ENCODE measurements around the gene ADAMTS17.

ADAMTS17 gene

DNA sequence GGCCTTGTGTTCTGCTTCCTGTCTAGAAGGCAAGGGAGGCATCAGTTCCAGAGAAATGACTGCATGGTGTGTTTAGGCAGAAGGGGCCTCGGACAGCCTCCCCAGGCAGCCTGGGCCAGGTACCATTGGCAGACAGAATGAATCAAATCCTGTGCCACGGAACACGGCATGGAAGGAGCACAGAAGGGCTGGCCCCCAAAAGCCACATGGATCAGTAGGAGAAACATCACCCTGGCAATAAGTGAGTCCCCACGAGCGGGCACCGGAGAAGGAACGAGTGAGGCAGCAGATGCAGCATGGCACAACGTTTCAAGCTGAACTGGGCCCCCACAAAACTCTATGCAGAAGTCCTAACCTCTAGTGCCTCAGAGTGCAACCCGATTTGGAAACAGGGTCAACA, 223.2 kb downstream of the ADAMTS17 start:
- H3K4me1 ChIP-seq (ENCODE audit: control insufficient read depth, insufficient read depth, low read length), result peaks cover 11% of the 10 kb centered on the region
- no peak overlapping the region for H3K4me3 ChIP-seq (ENCODE audit: low read depth, low read length)
- H3K9ac ChIP-seq (ENCODE audit: low read depth, low read length), result no peak overlapping the region
- H3K27me3 ChIP-seq (ENCODE audit: control insufficient read depth, insufficient read depth, low read length), result no peaks in the 10 kb centered on the region
- no peaks in the 10 kb centered on the region for H3K36me3 ChIP-seq (ENCODE audit: control insufficient read depth, insufficient read depth, low read length)
- peaks cover 7% of the 10 kb centered on the region for H3K9me3 ChIP-seq (ENCODE audit: control insufficient read depth, insufficient read depth, low read length)

DNA sequence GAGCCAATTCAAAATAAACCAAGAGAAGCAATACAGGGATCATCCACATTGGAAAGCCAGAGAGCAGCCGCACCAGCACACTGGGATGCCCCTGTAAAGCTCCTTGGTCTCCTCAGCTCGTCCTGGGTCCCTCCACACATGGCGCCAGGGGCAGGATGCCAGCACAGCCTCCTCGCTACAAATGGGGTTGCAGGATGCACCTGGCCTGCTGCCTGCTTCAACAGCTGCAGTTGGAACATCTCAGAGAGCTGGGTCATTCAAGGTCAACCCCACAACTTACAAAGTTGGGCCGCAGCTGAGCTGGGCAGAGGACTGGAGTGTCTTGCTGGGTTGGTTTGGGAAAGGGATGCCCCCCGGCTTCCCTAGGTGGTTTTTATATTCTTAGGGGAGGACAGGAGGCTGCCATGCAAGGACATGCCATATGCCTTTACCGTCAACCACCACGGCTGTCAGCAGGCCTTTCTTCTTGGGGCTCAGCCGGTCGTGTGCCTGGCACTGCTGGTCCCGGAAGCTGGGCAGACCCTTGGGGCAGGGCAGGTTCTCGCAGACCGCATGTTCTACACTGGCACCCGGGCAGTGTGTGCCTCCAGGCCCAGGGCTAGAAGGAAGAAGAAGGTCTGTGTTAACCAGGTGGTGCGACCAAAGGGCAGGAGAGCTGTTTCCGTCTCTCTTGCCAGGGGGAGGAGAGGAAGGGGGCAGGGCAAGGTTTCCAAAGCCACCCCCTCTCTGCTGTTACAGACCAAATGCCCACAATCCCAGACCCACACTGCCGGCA, 225.2 kb downstream of the ADAMTS17 start:
- no peak overlapping the region for H3K4me3 ChIP-seq (ENCODE audit: low read depth, low read length)
- peaks cover 11% of the 10 kb centered on the region for H3K4me1 ChIP-seq (ENCODE audit: control insufficient read depth, insufficient read depth, low read length)
- no peaks in the 10 kb centered on the region for H3K27me3 ChIP-seq (ENCODE audit: control insufficient read depth, insufficient read depth, low read length)
- no peaks in the 10 kb centered on the region for H3K36me3 ChIP-seq (ENCODE audit: control insufficient read depth, insufficient read depth, low read length)
- H3K9me3 ChIP-seq (ENCODE audit: control insufficient read depth, insufficient read depth, low read length), result peaks cover 5% of the 10 kb centered on the region
- no peak overlapping the region for H3K9ac ChIP-seq (ENCODE audit: low read depth, low read length)

GRCh38 chr15:100115711-100116090, 226.1 kb downstream of the ADAMTS17 start:
- Histone ChIP-seq H3K9ac (ENCODE audit: low read depth, low read length) (no peak overlapping the region), H3K4me3 (ENCODE audit: low read depth, low read length) (no peak overlapping the region), H3K9me3 (ENCODE audit: control insufficient read depth, insufficient read depth, low read length) (no peaks in the 10 kb centered on the region), H3K36me3 (ENCODE audit: control insufficient read depth, insufficient read depth, low read length) (no peaks in the 10 kb centered on the region), H3K4me1 (ENCODE audit: control insufficient read depth, insufficient read depth, low read length) (peaks cover 11% of the 10 kb centered on the region), H3K27me3 (ENCODE audit: control insufficient read depth, insufficient read depth, low read length) (no peaks in the 10 kb centered on the region)

- no peaks in the 10 kb centered on the region for H3K9me3 ChIP-seq (ENCODE audit: control insufficient read depth, insufficient read depth, low read length)
- H3K9ac ChIP-seq (ENCODE audit: low read depth, low read length), result no peak overlapping the region
- no peak overlapping the region for H3K4me3 ChIP-seq (ENCODE audit: low read depth, low read length)
- no peaks in the 10 kb centered on the region for H3K27me3 ChIP-seq (ENCODE audit: control insufficient read depth, insufficient read depth, low read length)
- H3K36me3 ChIP-seq (ENCODE audit: control insufficient read depth, insufficient read depth, low read length), result no peaks in the 10 kb centered on the region
- H3K4me1 ChIP-seq (ENCODE audit: control insufficient read depth, insufficient read depth, low read length), result peaks cover 11% of the 10 kb centered on the region
These were observed 226.6 kb downstream of the ADAMTS17 start for GRCh38 chr15:100115066-100115710.

- no peaks in the 10 kb centered on the region for H3K36me3 ChIP-seq (ENCODE audit: control insufficient read depth, insufficient read depth, low read length)
- no peak overlapping the region for H3K9ac ChIP-seq (ENCODE audit: low read depth, low read length)
- no peaks in the 10 kb centered on the region for H3K27me3 ChIP-seq (ENCODE audit: control insufficient read depth, insufficient read depth, low read length)
- H3K4me1 ChIP-seq (ENCODE audit: control insufficient read depth, insufficient read depth, low read length), result peaks cover 11% of the 10 kb centered on the region
- H3K9me3 ChIP-seq (ENCODE audit: control insufficient read depth, insufficient read depth, low read length), result no peaks in the 10 kb centered on the region
- no peak overlapping the region for H3K4me3 ChIP-seq (ENCODE audit: low read depth, low read length)
These were observed 227.2 kb downstream of the ADAMTS17 start for GRCh38 chr15:100114571-100114970.

DNA sequence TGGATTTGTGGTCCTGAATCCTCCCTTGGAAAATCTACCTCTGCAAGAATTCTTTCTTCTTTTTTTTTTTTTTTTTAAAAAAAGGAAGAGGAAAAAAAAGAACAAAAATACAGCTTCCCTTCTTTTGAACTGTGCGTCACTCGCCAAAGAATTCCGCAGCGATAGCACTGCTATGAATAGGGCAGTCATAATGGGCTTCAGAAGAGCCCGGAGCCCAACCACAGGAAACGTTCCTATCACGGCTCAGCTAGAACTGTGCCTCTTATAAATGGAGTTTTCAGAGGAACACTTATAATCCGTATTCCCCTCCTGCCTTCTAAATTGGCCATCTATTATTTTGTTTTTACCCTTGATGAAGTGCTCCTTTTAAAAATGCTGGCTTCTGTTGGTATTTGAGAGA, 227.7 kb downstream of the ADAMTS17 start:
- no peak overlapping the region for H3K4me3 ChIP-seq (ENCODE audit: low read depth, low read length)

GRCh38 chr15:100113351-100114080, 228.3 kb downstream of the ADAMTS17 start:
- H3K9me3 ChIP-seq (ENCODE audit: control insufficient read depth, insufficient read depth, low read length), result no peaks in the 10 kb centered on the region
- H3K36me3 ChIP-seq (ENCODE audit: control insufficient read depth, insufficient read depth, low read length), result no peaks in the 10 kb centered on the region
- H3K4me3 ChIP-seq (ENCODE audit: low read depth, low read length), result no peak overlapping the region
- H3K9ac ChIP-seq (ENCODE audit: low read depth, low read length), result no peak overlapping the region
- peaks cover 11% of the 10 kb centered on the region for H3K4me1 ChIP-seq (ENCODE audit: control insufficient read depth, insufficient read depth, low read length)
- H3K27me3 ChIP-seq (ENCODE audit: control insufficient read depth, insufficient read depth, low read length), result no peaks in the 10 kb centered on the region

More for the DNA sequence above, 227.7 kb downstream of the ADAMTS17 start:
- Histone ChIP-seq H3K36me3 (ENCODE audit: control insufficient read depth, insufficient read depth, low read length) (no peaks in the 10 kb centered on the region), H3K27me3 (ENCODE audit: control insufficient read depth, insufficient read depth, low read length) (no peaks in the 10 kb centered on the region), H3K9ac (ENCODE audit: low read depth, low read length) (no peak overlapping the region), H3K4me1 (ENCODE audit: control insufficient read depth, insufficient read depth, low read length) (peaks cover 11% of the 10 kb centered on the region), H3K9me3 (ENCODE audit: control insufficient read depth, insufficient read depth, low read length) (no peaks in the 10 kb centered on the region)

GRCh38 chr15:100112636-100113305, 229.0 kb downstream of the ADAMTS17 start:
- no peaks in the 10 kb centered on the region for H3K36me3 ChIP-seq (ENCODE audit: control insufficient read depth, insufficient read depth, low read length)
- no peaks in the 10 kb centered on the region for H3K27me3 ChIP-seq (ENCODE audit: control insufficient read depth, insufficient read depth, low read length)
- H3K9ac ChIP-seq (ENCODE audit: low read depth, low read length), result no peak overlapping the region
- no peaks in the 10 kb centered on the region for H3K9me3 ChIP-seq (ENCODE audit: control insufficient read depth, insufficient read depth, low read length)
- H3K4me3 ChIP-seq (ENCODE audit: low read depth, low read length), result no peak overlapping the region
- peaks cover 11% of the 10 kb centered on the region for H3K4me1 ChIP-seq (ENCODE audit: control insufficient read depth, insufficient read depth, low read length)

GRCh38 chr15:100112061-100112420, 229.7 kb downstream of the ADAMTS17 start:
- Histone ChIP-seq H3K4me1 (ENCODE audit: control insufficient read depth, insufficient read depth, low read length) (peaks cover 11% of the 10 kb centered on the region), H3K36me3 (ENCODE audit: control insufficient read depth, insufficient read depth, low read length) (no peaks in the 10 kb centered on the region), H3K27me3 (ENCODE audit: control insufficient read depth, insufficient read depth, low read length) (no peaks in the 10 kb centered on the region), H3K9ac (ENCODE audit: low read depth, low read length) (no peak overlapping the region), H3K4me3 (ENCODE audit: low read depth, low read length) (no peak overlapping the region), H3K9me3 (ENCODE audit: control insufficient read depth, insufficient read depth, low read length) (no peaks in the 10 kb centered on the region)

DNA sequence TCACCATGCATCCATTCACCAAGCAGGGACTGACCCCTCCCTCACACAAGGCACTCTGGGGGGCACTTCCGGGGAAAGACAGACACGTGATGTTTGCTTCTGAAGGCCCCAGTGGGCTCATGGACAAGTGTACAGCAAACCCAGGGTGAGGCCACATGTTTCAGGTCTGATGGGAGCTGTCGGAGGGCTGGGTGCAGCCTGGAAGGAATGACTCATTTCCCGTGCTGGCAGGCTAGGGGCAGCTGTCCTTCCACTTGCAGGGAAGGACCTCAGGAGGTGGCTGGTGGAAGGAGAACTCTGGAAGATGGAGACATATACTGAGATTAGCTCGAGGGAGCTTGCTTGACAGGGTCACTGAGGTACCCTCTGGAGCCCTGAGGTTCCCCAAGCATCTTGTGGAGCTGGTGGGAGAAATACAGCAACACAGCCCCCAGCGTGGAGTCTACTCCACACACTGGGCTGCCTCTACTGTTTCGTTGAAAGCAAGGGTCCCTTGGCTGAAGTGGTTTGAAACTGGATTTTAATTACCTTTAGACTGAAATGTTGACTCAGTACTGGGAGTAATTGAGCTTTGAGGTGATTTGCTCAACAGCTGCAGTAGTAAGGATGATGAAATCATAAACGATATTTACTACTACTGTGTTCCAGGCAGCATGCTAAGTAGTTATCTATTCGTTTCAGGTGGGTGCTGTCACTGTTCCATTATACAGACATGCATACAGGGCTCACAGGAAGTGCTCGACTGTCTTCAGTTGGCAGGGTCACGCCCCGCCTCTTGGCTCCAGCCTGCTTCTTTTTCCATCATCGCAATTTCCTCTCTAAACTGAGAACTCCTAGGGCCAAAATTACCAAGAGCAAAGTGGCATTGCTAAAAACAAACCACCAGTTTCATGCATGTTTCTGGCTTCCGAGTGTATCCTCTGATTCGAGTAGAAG, 230.4 kb downstream of the ADAMTS17 start:
- Histone ChIP-seq H3K36me3 (ENCODE audit: control insufficient read depth, insufficient read depth, low read length) (no peaks in the 10 kb centered on the region), H3K9ac (ENCODE audit: low read depth, low read length) (no peak overlapping the region), H3K27me3 (ENCODE audit: control insufficient read depth, insufficient read depth, low read length) (no peaks in the 10 kb centered on the region), H3K4me3 (ENCODE audit: low read depth, low read length) (no peak overlapping the region), H3K9me3 (ENCODE audit: control insufficient read depth, insufficient read depth, low read length) (no peaks in the 10 kb centered on the region), H3K4me1 (ENCODE audit: control insufficient read depth, insufficient read depth, low read length) (peaks cover 11% of the 10 kb centered on the region)
